K562 (cell line): ENCODE data around the gene ATF3. TPM values are rescaled to one million over a fixed set of nuclear protein-coding genes. Genes with fewer than 3 reads are reported as not detected.

Experiments used
- ARID1B ChIP-seq: fragments of 450-650 bp; IDR thresholded peaks from 2 replicates; pipeline ENCODE4 v1.6.1; 2016; ENCODE audit warnings: antibody characterized with exemption, mild to moderate bottlenecking, inconsistent platforms
- BCOR ChIP-seq: fragments of 450-650 bp; IDR thresholded peaks from 2 replicates; pipeline ENCODE4 v1.6.1; 2016
- BRF1 ChIP-seq: IDR thresholded peaks from 3 replicates; pipeline ENCODE4 v1.6.1; 2011; ENCODE audit warnings: borderline replicate concordance, mild to moderate bottlenecking; ENCODE audit not compliant: insufficient read length; ENCODE audit errors: extremely low read depth
- CREB1 ChIP-seq, 2 experiments: sonication (generic) in 1 of 2; formaldehyde crosslinking in 1 of 2; IDR thresholded peaks; 2 replicates each; pipeline versions ENCODE4 v1.6.1 to v1.8.0; 2012 to 2022; ENCODE audit warnings: inconsistent platforms in 1 of 2, mild to moderate bottlenecking in 1 of 2, missing genetic modification reagents in 1 of 2, moderate library complexity in 1 of 2
- DMBX1 ChIP-seq: fragments of 250-450 bp; sonication (Bioruptor Pico); IDR thresholded peaks from 2 replicates; pipeline ENCODE4 v1.8.0; 2022; ENCODE audit warnings: inconsistent platforms, mild to moderate bottlenecking, moderate library complexity, borderline replicate concordance
- ESRRB ChIP-seq: fragments of 250-450 bp; sonication (Bioruptor Pico); IDR thresholded peaks from 2 replicates; pipeline ENCODE4 v1.5.0; 2020; ENCODE audit warnings: mild to moderate bottlenecking, moderate library complexity, borderline replicate concordance
- ETV5 ChIP-seq: sonication (generic); formaldehyde crosslinking; IDR thresholded peaks from 2 replicates; pipeline ENCODE4 v1.4.0; 2020; ENCODE audit warnings: low read depth, mild to moderate bottlenecking, missing genetic modification reagents
- KLF10 ChIP-seq: fragments of 250-450 bp; sonication (Bioruptor Pico); IDR thresholded peaks from 2 replicates; pipeline ENCODE4 v1.6.1; 2021; ENCODE audit warnings: matching md5 sums
- POLR2AphosphoS2 ChIP-seq: IDR thresholded peaks from 2 replicates; pipeline ENCODE4 v1.6.1; 2012; ENCODE audit warnings: low read length, improper control_type of control experiment
- POLR3G ChIP-seq: IDR thresholded peaks from 2 replicates; pipeline ENCODE4 v1.6.1; 2011; ENCODE audit not compliant: insufficient read length, insufficient replicate concordance; ENCODE audit errors: extremely low read depth
- RUNX1 ChIP-seq: sonication (generic); IDR thresholded peaks from 2 replicates; pipeline ENCODE4 v1.6.1; 2016; ENCODE audit warnings: antibody characterized with exemption, low read depth
- SIN3A ChIP-seq, 2 experiments: fragments of 150-350 bp in 1 of 2; IDR thresholded peaks; 2 replicates each; pipeline ENCODE4 v1.6.1; 2011 to 2016; ENCODE audit warnings: borderline replicate concordance in 2 of 2, low read depth in 2 of 2, low read length in 2 of 2, mild to moderate bottlenecking in 2 of 2, moderate library complexity in 2 of 2; ENCODE audit not compliant: control insufficient read depth in 1 of 2
- TAF1 ChIP-seq: IDR thresholded peaks from 2 replicates; pipeline ENCODE4 v1.6.1; 2011; ENCODE audit warnings: mild to moderate bottlenecking, low read length, moderate library complexity; ENCODE audit not compliant: insufficient read depth, control insufficient read depth, severe bottlenecking; ENCODE audit errors: extremely low read depth
- ZNF274 ChIP-seq: IDR thresholded peaks from 2 replicates; pipeline ENCODE4 v1.6.1; 2011; ENCODE audit warnings: low read depth, mild to moderate bottlenecking, low read length, moderate library complexity, borderline replicate concordance
- polyA plus RNA-seq, 8 experiments: library from polyadenylated mRNA; depleted of rRNA in 4 of 8; stranded (reverse) in 5 of 8; unstranded in 3 of 8; fragments of >200 nt; fragmentation: Nextera tagmentation in 2 of 8; fragmentation: Illumina TruSeq in 1 of 8; extraction: Ambion mirVana in 2 of 8; extraction: Trizol in 1 of 8; gene quantifications; 2 replicates each; pipeline versions ENCODE4 v1.2.1 to v1.2.3, GENCODE V29; 2011 to 2014; ENCODE audit warnings: inconsistent platforms in 1 of 8, missing spikeins in 1 of 8
- total RNA-seq, 7 experiments: library from RNA; depleted of rRNA in 6 of 7; stranded (reverse); fragments of >200 nt in 6 of 7; fragmentation: Illumina TruSeq in 2 of 7; extraction: Trizol in 2 of 7; gene quantifications; 2 replicates each; pipeline versions ENCODE4 v1.2.1 to v1.2.3, GENCODE V29; 2011 to 2021; ENCODE audit warnings: low replicate concordance in 1 of 7
- TF ChIP-seq, protein P1 (sequence below): conservative IDR thresholded peaks from 2 replicates; pipeline ENCODE4 v1.6.1; 2011; ENCODE audit warnings: low read depth, mild to moderate bottlenecking, low read length; ENCODE audit not compliant: control insufficient read depth
- TF ChIP-seq, protein P2 (sequence below): sonication (generic); formaldehyde crosslinking; IDR thresholded peaks from 2 replicates; pipeline ENCODE4 v1.8.0; 2022; ENCODE audit warnings: mild to moderate bottlenecking, low read depth, missing genetic modification reagents
- TF ChIP-seq, protein P3 (sequence below): fragments of 200-800 bp; sonication (Bioruptor generic); IDR thresholded peaks from 2 replicates; pipeline ENCODE4 v1.6.1; 2017; ENCODE audit warnings: missing genetic modification characterization, missing compliant biosample characterization

ATF3 gene
- total and polyA plus RNA-seq, 9 of the 15 experiments (the other 6 are each of a cell fraction or from before 2014, with no cell fraction given) = 3.5 to 28.2 (median 19.8) TPM

DNA sequence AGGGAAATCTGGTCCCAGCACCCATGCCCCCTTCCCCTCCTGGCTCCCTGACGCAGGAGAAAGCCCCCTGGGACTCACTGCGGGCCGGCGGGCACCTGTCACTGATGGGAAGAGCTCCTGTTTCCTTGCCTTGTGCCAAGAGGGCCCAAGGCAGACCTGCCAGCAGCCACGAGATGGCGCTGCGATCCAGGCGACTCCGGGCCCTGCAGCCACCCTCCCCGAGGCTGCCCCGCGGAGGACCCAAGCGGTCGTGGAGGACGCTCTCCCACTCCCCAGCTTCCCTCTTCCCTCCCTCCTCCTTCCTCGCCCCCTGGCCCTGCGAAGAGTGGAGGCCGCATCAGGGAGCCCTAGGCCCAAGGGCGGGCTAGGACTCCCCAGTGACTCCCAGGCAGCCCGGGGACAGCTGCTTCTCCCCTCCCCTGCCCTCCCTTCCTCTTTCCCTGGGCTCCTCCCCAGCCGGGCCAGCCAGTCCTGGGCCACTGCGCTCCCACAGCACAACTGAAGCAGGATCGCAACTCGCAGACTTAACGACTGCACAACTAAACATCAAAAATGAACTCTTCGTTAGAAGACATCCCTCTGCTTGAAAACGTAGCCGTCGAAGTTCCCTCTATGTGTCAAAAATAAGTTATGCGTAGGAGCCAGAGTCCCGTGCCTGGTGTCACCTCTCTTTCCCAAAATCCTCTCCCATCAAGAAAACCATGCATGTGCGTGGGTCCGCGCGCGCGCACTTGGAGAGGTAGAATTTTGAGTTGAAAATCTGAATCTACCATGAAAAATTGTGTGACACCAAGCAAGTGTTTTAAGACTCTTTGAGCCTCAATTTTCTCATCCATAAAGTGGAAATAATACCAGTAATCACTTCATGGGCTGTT, 56.9 kb downstream of the ATF3 start (continued):
- TF ChIP-seq RUNX1 = no peak
- TF ChIP-seq CREB1 (IDR thresholded peaks at IDR 0.05) = no peak
- no peak for TF ChIP-seq CREB1 (CRISPR knock-in tag; IDR thresholded peaks at IDR 0.05)
- no peak for TF ChIP-seq POLR2AphosphoS2
- no peak for TF ChIP-seq ZNF274
- TF ChIP-seq ARID1B = peak; percentile 52; the same call in 1 of the 2 replicates
- TF ChIP-seq, protein P1, sequence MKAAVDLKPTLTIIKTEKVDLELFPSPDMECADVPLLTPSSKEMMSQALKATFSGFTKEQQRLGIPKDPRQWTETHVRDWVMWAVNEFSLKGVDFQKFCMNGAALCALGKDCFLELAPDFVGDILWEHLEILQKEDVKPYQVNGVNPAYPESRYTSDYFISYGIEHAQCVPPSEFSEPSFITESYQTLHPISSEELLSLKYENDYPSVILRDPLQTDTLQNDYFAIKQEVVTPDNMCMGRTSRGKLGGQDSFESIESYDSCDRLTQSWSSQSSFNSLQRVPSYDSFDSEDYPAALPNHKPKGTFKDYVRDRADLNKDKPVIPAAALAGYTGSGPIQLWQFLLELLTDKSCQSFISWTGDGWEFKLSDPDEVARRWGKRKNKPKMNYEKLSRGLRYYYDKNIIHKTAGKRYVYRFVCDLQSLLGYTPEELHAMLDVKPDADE = no peak
- TF ChIP-seq POLR3G = no peak
- no peak for TF ChIP-seq ESRRB (CRISPR knock-in tag)
- TF ChIP-seq BRF1 = no peak
- TF ChIP-seq, protein P2, sequence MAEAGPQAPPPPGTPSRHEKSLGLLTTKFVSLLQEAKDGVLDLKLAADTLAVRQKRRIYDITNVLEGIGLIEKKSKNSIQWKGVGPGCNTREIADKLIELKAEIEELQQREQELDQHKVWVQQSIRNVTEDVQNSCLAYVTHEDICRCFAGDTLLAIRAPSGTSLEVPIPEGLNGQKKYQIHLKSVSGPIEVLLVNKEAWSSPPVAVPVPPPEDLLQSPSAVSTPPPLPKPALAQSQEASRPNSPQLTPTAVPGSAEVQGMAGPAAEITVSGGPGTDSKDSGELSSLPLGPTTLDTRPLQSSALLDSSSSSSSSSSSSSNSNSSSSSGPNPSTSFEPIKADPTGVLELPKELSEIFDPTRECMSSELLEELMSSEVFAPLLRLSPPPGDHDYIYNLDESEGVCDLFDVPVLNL = 0 out of 2 replicates have a peak, but pooled peaks have one; percentile 12
- TF ChIP-seq BCOR = peak; percentile 57; the same call in 1 of the 2 replicates
- no peak for TF ChIP-seq KLF10 (CRISPR knock-in tag)
- TF ChIP-seq, protein P3, sequence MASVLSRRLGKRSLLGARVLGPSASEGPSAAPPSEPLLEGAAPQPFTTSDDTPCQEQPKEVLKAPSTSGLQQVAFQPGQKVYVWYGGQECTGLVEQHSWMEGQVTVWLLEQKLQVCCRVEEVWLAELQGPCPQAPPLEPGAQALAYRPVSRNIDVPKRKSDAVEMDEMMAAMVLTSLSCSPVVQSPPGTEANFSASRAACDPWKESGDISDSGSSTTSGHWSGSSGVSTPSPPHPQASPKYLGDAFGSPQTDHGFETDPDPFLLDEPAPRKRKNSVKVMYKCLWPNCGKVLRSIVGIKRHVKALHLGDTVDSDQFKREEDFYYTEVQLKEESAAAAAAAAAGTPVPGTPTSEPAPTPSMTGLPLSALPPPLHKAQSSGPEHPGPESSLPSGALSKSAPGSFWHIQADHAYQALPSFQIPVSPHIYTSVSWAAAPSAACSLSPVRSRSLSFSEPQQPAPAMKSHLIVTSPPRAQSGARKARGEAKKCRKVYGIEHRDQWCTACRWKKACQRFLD (CRISPR knock-in tag) = no peak
- no peak for TF ChIP-seq SIN3A (IDR thresholded peaks at IDR 0.05; ENCODE audit: borderline replicate concordance in 2 of 2, control insufficient read depth in 1 of 2, low read depth in 2 of 2, low read length in 2 of 2)
- no peak for TF ChIP-seq TAF1
- no peak for TF ChIP-seq ETV5
- no peak for TF ChIP-seq DMBX1
